Neural progenitor cell (in vitro differentiated cells): ENCODE measurements around the gene MAP3K6. TPM values are rescaled to one million over a fixed set of nuclear protein-coding genes. Genes with fewer than 3 reads are reported as not detected.
A peak's percentile ranks its signal among the peaks of the same experiment; 100 is the strongest.

ENCODE experiments used
- DNase-seq: peaks from one replicate; pipeline ENCODE4 v3.0.0-alpha.2; 2016; ENCODE audit warnings: low spot score
- H2AFZ ChIP-seq: fragments of 200-600 bp; sonication (generic); replicated peaks from 2 replicates; pipeline ENCODE4 v1.6.1; 2016; ENCODE audit warnings: antibody characterized with exemption
- H3F3A ChIP-seq: fragments of 200-600 bp; sonication (generic); 2 replicates; pipeline ENCODE4 v1.6.1; 2016; ENCODE audit warnings: antibody characterized with exemption, low read depth
- H3K27ac ChIP-seq: fragments of 200-600 bp; sonication (generic); 2 replicates; pipeline ENCODE4 v1.5.1; 2016; ENCODE audit warnings: mild to moderate bottlenecking
- H3K27me3 ChIP-seq: fragments of 200-600 bp; sonication (generic); 2 replicates; pipeline ENCODE4 v1.6.1; 2016; ENCODE audit warnings: mild to moderate bottlenecking, moderate library complexity
- H3K36me3 ChIP-seq: fragments of 200-600 bp; sonication (generic); 2 replicates; pipeline ENCODE4 v1.5.1; 2016
- H3K4me1 ChIP-seq: fragments of 200-600 bp; sonication (generic); 2 replicates; pipeline ENCODE4 v1.6.1; 2016; ENCODE audit warnings: mixed run types
- H3K4me2 ChIP-seq: fragments of 200-600 bp; sonication (generic); 2 replicates; pipeline ENCODE4 v1.6.1; 2016
- H3K4me3 ChIP-seq: fragments of 200-600 bp; sonication (generic); 2 replicates; pipeline ENCODE4 v1.5.1; 2016
- H3K79me2 ChIP-seq: fragments of 200-600 bp; sonication (generic); 2 replicates; pipeline ENCODE4 v1.6.1; 2016; ENCODE audit warnings: low read depth
- H3K9ac ChIP-seq: fragments of 200-600 bp; sonication (generic); 2 replicates; pipeline ENCODE4 v1.6.1; 2016
- H3K9me3 ChIP-seq: fragments of 200-600 bp; sonication (generic); 2 replicates; pipeline ENCODE4 v1.5.1; 2016; ENCODE audit warnings: low read depth
- H4K20me1 ChIP-seq: fragments of 200-600 bp; sonication (generic); 2 replicates; pipeline ENCODE4 v1.6.1; 2016; ENCODE audit warnings: low read depth
- H3K27ac Mint-ChIP-seq: 3 replicates; pipeline ENCODE4 v1.8.0; 2021; ENCODE audit warnings: mixed read lengths
- H3K27me3 Mint-ChIP-seq: 2 replicates; pipeline ENCODE4 v1.8.0; 2022; ENCODE audit warnings: low read depth, mild to moderate bottlenecking, inconsistent platforms, moderate library complexity, mixed read lengths; ENCODE audit not compliant: insufficient read depth
- H3K36me3 Mint-ChIP-seq: 3 replicates; pipeline ENCODE4 v1.8.0; 2021; ENCODE audit warnings: mixed read lengths
- H3K4me1 Mint-ChIP-seq: 3 replicates; pipeline ENCODE4 v1.8.0; 2021; ENCODE audit warnings: mixed read lengths
- H3K4me3 Mint-ChIP-seq: 3 replicates; pipeline ENCODE4 v1.8.0; 2021; ENCODE audit warnings: mild to moderate bottlenecking, moderate library complexity, mixed read lengths
- H3K9me3 Mint-ChIP-seq: 3 replicates; pipeline ENCODE4 v1.8.0; 2020; ENCODE audit warnings: mixed read lengths
- CTCF ChIP-seq: fragments of 200-600 bp; sonication (generic); IDR thresholded peaks from 2 replicates; pipeline ENCODE4 v1.5.1; 2017; ENCODE audit warnings: antibody characterized with exemption, mild to moderate bottlenecking
- EZH2 ChIP-seq: fragments of 200-600 bp; sonication (generic); IDR thresholded peaks from 2 replicates; pipeline ENCODE4 v1.6.1; 2017; ENCODE audit warnings: antibody characterized with exemption, mild to moderate bottlenecking, moderate library complexity
- EZH2phosphoT487 ChIP-seq: fragments of 200-600 bp; sonication (generic); IDR thresholded peaks from 2 replicates; pipeline ENCODE4 v1.6.1; 2017; ENCODE audit warnings: antibody characterized with exemption
- total RNA-seq: library from RNA; depleted of rRNA; stranded (reverse); fragments of >200 nt; gene quantifications from 2 replicates; pipeline ENCODE4 v1.2.3, GENCODE V29; 2015; ENCODE audit warnings: low replicate concordance

The MAP3K6 gene
- total RNA-seq, 1 donor from 2014 or later: 1.9 TPM

GRCh38 chr1:27342778-27343638, 23.8 kb downstream of the MAP3K6 start:
- peak overlapping the region; percentile 81 for H3K4me2 ChIP-seq
- no peak overlapping the region for H3K9ac ChIP-seq
- H3K27ac ChIP-seq: peak overlapping the region; percentile 6
- H3K9me3 ChIP-seq: no peaks in the 10 kb centered on the region
- Mint-ChIP-seq H3K27ac (peak overlapping the region; percentile 83), H3K9me3 (no peaks in the 10 kb centered on the region), H3K27me3 (peaks cover 26% of the 10 kb centered on the region), H3K4me1 (peaks cover 46% of the 10 kb centered on the region), H3K4me3 (peak overlapping the region; percentile 30), H3K36me3 (no peaks in the 10 kb centered on the region)
- H2AFZ ChIP-seq: no peak overlapping the region
- no peaks in the 10 kb centered on the region for H4K20me1 ChIP-seq
- TF ChIP-seq EZH2 (no peak), EZH2phosphoT487 (no peak)
- no peaks in the 10 kb centered on the region for H3K27me3 ChIP-seq
- H3K4me3 ChIP-seq: no peak overlapping the region
- H3K36me3 ChIP-seq: no peaks in the 10 kb centered on the region
- peaks cover 42% of the 10 kb centered on the region for H3K4me1 ChIP-seq
- H3K79me2 ChIP-seq: no peaks in the 10 kb centered on the region
- H3F3A ChIP-seq: peaks cover 40% of the 10 kb centered on the region
- DNase-seq: peak; percentile 45

- no peaks in the 10 kb centered on the region for H4K20me1 ChIP-seq
- no peaks in the 10 kb centered on the region for H3K36me3 ChIP-seq
- no peak for TF ChIP-seq CTCF
- no peak for TF ChIP-seq EZH2phosphoT487
- TF ChIP-seq EZH2: no peak
- peaks cover 43% of the 10 kb centered on the region for H3K4me1 Mint-ChIP-seq
- peak overlapping the region; percentile 26 for H3K27ac Mint-ChIP-seq
- H3K36me3 Mint-ChIP-seq: no peaks in the 10 kb centered on the region
- no peaks in the 10 kb centered on the region for H3K79me2 ChIP-seq
- H3K4me3 Mint-ChIP-seq: peak overlapping the region; percentile 28
- H3K27me3 ChIP-seq: no peaks in the 10 kb centered on the region
- no peaks in the 10 kb centered on the region for H3K9me3 ChIP-seq
- H3K4me1 ChIP-seq: peaks cover 42% of the 10 kb centered on the region
- H2AFZ ChIP-seq: no peak overlapping the region
- peaks cover 40% of the 10 kb centered on the region for H3F3A ChIP-seq
- H3K9ac ChIP-seq: no peak overlapping the region
- H3K9me3 Mint-ChIP-seq: no peaks in the 10 kb centered on the region
- no peak for DNase-seq
- H3K27me3 Mint-ChIP-seq: peaks cover 22% of the 10 kb centered on the region
- H3K4me3 ChIP-seq: peak overlapping the region; percentile 38
- H3K4me2 ChIP-seq: peak overlapping the region; percentile 81
- no peak overlapping the region for H3K27ac ChIP-seq
Observed at GRCh38 chr1:27342391-27342777, 24.4 kb downstream of the MAP3K6 start.

GRCh38 chr1:27341525-27342252, 25.1 kb downstream of the MAP3K6 start, which contains the start of gene SYTL1:
Gene SYTL1, plus strand, starts transcription at chr1:27342022. Its CDS starts 3,313 bp downstream, at chr1:27345335.
- peaks cover 43% of the 10 kb centered on the region for H3K4me1 Mint-ChIP-seq
- H2AFZ ChIP-seq: no peak within 1 kb of the TSS
- H3K4me3 ChIP-seq: peak within 1 kb of the TSS; percentile 38
- TF ChIP-seq EZH2phosphoT487 (no peak), CTCF (no peak), EZH2 (no peak)
- peaks cover 42% of the 10 kb centered on the region for H3K4me1 ChIP-seq
- H3K27me3 ChIP-seq: no peaks in the 10 kb centered on the region
- peak within 1 kb of the TSS; percentile 64 for H3K4me3 Mint-ChIP-seq
- no peaks in the 10 kb centered on the region for H3K36me3 ChIP-seq
- H3K9me3 ChIP-seq: no peaks in the 10 kb centered on the region
- peak; percentile 80 for DNase-seq
- H3K4me2 ChIP-seq: peak within 1 kb of the TSS; percentile 81
- no peaks in the 10 kb centered on the region for H3K9me3 Mint-ChIP-seq
- no peaks in the 10 kb centered on the region for H3K79me2 ChIP-seq
- peaks cover 1% of the 10 kb centered on the region for H3K36me3 Mint-ChIP-seq
- peak within 1 kb of the TSS; percentile 86 for H3K27ac Mint-ChIP-seq
- no peaks in the 10 kb centered on the region for H4K20me1 ChIP-seq
- no peak within 1 kb of the TSS for H3K9ac ChIP-seq
- peaks cover 18% of the 10 kb centered on the region for H3K27me3 Mint-ChIP-seq
- H3K27ac ChIP-seq: peak within 1 kb of the TSS; percentile 6
- peaks cover 40% of the 10 kb centered on the region for H3F3A ChIP-seq
